Astrocyte of the spinal cord (primary cell): Measurements from ENCODE around the gene PLK2.

Experiments used
- DNase-seq: peaks from one replicate; pipeline ENCODE4 v3.0.0; 2011; ENCODE audit warnings: low read depth, low spot score
- H3K4me3 ChIP-seq: 2 replicates; pipeline ENCODE4 v1.5.1; 2011; ENCODE audit warnings: low read depth, mild to moderate bottlenecking, low read length, moderate library complexity
- in situ Hi-C: cut with HindIII; loops from 2 replicates; pipeline ENCODE4 v1.10.0; 2017; ENCODE audit warnings: low sequenced_read_pairs
- TF ChIP-seq, protein P1 (sequence below): IDR thresholded peaks from 2 replicates; pipeline ENCODE4 v1.5.1; 2012; ENCODE audit warnings: low read depth, mild to moderate bottlenecking, low read length, inconsistent platforms

Gene PLK2

DNA sequence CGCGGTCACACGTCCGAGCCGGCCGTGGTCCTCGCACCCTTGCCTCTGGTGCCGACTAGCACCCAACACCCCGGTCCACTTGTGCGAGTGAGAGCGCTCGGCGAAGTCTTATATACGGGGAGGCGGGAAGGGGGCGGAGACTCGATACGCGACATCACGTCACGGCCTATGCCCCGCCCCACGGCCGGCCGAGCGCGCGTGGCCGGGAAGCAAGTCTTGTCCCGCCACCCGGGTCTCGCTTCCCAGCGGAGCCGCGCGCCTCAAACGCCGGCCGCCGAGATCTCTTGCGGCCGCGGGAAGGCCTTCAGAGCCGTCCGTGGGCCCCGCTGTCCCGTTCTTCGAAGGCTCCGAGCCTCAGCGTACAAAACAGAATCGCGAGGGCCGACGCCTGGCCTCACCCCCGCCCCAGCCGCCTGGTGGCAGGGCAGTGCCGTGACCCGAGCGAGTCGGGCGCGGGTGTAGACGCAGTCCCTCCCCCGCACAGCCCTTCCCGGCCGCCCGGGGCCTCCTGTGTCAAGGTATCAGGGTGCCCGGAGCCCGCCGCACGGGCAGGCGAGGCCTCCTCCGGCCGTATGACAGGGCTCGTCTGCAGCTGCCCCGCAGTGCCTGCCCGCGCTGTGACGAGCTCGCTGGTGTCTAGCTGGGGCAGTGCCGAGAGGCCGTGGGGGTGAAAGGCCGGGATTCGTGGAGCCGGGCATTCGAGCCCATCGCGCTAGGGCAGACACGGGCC, at the start of gene PLK2:
Gene PLK2 (minus strand): TSS at position 85 of the 730 bp plus-strand sequence. CDS start 127 bp downstream, outside the sequence.
- TF ChIP-seq, protein P1, sequence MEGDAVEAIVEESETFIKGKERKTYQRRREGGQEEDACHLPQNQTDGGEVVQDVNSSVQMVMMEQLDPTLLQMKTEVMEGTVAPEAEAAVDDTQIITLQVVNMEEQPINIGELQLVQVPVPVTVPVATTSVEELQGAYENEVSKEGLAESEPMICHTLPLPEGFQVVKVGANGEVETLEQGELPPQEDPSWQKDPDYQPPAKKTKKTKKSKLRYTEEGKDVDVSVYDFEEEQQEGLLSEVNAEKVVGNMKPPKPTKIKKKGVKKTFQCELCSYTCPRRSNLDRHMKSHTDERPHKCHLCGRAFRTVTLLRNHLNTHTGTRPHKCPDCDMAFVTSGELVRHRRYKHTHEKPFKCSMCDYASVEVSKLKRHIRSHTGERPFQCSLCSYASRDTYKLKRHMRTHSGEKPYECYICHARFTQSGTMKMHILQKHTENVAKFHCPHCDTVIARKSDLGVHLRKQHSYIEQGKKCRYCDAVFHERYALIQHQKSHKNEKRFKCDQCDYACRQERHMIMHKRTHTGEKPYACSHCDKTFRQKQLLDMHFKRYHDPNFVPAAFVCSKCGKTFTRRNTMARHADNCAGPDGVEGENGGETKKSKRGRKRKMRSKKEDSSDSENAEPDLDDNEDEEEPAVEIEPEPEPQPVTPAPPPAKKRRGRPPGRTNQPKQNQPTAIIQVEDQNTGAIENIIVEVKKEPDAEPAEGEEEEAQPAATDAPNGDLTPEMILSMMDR = peak; percentile 40

DNA sequence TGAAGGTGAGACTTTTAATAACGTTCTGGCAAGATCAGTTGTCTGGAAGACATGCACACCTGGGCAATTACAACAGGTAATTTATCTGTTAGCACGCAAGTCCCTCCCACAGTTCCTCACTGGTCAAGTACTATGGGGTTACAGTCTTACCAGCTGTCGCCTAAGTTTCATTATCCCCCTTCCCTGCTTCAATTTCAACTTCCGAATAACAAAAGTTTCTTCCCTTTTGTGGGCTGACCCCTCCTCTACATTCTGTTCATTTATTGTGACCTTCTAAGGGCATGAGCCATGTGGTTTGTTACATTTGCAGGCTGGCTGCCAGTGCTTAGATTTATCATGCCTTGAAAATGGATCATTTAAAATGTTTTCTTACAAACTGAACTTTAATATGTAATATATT, 47.8 kb upstream of the PLK2 start:
- DNase-seq = no peak
- H3K4me3 ChIP-seq = no peak overlapping the region
- in situ Hi-C loops = no loop called here
- TF ChIP-seq, protein P1 = no peak

More for the DNA sequence above, at the start of gene PLK2:
- peak; percentile 96 for DNase-seq
- in situ Hi-C loops = loop anchor here (25.0 kb wide), 2 partner anchors 673 to 973 kb away; partner anchors contain the start of gene ACTBL2
- H3K4me3 ChIP-seq = peak within 1 kb of the TSS; percentile 90

DNA sequence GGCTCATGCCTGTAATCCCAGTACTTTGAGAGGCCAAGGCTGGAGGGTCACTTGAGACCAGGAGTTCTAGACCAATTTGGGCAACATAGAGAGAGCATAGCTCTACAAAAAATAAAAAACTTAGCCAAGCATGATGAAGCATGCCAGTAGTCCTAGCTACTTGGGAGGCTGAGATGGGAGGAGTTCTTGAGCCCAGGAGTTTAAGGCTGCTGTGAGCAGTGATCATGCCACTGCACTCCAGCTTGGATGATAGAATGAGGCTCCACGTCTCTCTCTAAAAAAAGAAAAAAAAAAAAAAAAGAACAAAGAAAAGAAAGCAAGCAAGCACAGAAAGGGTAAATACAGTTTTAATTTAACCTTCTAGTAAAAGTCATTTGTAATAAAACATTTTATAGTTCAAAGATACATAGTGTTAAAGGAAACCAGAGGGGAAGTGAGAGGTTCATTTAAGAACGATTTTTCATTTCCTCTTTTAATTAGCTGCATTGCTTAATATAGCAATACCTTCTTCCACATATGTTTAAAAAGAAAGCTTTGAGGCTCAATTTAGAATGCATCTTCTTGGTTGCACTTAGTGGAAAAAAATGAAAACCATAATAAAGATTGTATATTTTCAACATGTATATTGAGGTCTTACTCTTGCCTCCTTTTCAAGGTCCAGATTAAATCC, 46.2 kb upstream of the PLK2 start:
- in situ Hi-C loops = no loop called here
- DNase-seq = no peak

DNA sequence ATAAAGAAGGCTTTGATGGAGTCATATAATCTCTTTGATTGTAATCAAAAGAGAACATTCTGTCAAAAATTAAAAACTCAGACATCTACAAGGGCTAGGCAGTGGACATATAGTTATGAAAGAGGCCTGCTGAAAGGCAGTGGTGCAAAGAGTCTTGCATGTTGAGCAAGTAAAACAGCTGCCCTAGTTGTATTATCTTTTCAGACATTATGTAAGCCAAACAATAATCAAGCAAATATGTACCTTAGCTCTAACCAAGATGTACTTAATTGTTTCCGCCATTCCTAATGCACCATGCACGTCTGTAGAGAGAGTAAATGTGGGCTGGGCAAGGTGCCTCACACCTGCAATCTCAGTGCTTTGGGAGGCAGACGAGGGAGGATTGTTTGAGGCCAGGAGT, 45.6 kb upstream of the PLK2 start:
- TF ChIP-seq, protein P1 = no peak
- H3K4me3 ChIP-seq = no peak overlapping the region
- in situ Hi-C loops = no loop called here
- DNase-seq = no peak

More for the DNA sequence above, 46.2 kb upstream of the PLK2 start:
- TF ChIP-seq, protein P1 = no peak
- H3K4me3 ChIP-seq = no peak overlapping the region

DNA sequence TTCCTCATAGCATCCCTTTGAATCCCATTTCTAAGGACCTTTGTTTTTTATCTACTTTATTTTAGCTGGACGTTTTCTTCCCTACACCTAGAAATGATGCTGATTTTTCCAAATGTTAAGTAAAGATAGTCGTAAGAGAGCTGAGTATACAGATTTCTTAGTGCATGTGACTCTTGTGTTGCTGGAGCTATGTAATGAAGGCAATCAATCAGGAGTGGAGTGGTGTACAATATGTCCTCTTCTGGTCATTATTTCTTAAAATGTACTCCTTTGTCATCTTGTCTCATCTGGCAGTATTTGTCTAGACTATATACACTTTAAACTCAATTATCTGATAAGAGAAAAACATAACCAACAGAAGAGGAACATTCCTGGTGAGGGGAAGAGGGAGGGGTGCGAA, 44.9 kb upstream of the PLK2 start:
- DNase-seq = no peak
- in situ Hi-C loops = no loop called here
- TF ChIP-seq, protein P1 = no peak
- H3K4me3 ChIP-seq = no peak overlapping the region

DNA sequence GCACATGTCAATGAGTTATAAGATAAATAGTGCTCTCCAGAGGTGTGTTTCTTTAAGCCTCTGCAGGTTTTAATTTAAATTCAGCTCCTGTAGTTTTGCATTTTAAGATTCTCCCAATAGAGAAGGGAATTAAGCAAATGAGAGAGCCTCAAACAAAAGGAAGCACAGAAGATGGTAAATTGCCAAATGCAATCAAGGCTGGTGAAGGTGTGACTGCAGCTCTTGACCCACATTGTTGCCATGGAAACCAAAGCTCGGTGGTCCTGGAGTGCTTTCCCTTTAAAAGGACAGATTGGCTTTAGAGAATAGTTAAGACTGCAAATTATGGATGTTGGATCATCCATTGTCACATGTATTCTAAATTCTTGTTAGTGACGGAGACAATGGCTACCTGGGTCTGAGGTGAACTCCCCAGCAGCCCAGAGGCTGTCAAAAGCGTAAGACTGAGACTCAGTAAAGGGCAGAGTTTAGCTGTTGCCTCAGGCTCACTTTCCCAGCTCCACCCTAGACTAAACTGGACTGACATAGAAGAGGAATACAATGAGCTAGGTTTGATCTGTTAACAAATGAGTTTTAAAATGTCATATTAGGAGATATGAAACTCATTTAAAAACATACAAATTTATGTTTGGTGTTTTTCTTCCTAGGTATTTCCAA, 43.6 kb upstream of the PLK2 start:
- DNase-seq = no peak
- TF ChIP-seq, protein P1 = no peak
- in situ Hi-C loops = no loop called here
- no peak overlapping the region for H3K4me3 ChIP-seq
